GM18526 (cell line): ENCODE measurements around the gene SUFU.

Source experiments
- POLR2A ChIP-seq: IDR thresholded peaks from 3 replicates; pipeline ENCODE4 v1.6.1; 2011; ENCODE audit not compliant: insufficient read length; ENCODE audit errors: extremely low read depth

Gene SUFU

GRCh38 chr10:102523250-102524029, 19.7 kb downstream of the SUFU start:
- TF ChIP-seq POLR2A = no peak

DNA sequence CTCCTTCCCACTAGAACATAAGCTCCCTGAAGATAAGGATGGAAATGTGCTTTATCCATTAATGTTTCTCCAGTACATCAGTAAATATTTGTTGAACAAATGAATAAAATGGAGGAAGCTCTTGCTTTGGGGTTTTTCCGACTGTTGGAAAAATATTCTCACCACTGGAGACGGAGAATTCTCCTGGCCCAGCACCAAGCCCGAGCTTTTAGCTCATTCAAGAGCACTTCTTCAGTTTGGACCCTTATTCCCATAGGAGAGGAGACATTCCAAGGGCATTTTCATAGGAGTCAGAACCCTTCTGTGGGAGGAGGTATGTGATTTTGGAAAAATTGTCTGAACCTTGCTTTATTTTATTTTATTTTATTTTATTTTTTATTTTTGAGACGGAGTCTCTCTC, 21.0 kb downstream of the SUFU start:
- TF ChIP-seq POLR2A = no peak

DNA sequence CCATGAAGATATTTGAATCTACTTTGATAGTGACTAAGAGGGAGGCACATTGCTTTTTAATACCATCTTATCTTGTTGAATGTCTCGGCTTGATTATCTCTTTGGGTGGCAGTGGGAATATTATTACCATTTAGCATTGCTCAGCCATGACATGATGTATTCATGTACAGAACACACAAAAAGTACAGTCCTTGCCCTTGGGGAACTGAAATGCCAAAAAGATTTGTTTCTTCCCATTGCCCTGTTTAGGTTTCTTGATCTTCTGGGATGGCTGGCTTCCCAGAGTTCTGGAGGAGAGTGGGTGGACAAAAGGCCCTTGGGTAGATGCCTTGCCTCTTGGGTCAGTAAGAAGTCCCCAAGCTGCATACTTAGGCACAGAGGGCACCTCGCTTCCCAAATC, 23.8 kb downstream of the SUFU start:
- no peak for TF ChIP-seq POLR2A

DNA sequence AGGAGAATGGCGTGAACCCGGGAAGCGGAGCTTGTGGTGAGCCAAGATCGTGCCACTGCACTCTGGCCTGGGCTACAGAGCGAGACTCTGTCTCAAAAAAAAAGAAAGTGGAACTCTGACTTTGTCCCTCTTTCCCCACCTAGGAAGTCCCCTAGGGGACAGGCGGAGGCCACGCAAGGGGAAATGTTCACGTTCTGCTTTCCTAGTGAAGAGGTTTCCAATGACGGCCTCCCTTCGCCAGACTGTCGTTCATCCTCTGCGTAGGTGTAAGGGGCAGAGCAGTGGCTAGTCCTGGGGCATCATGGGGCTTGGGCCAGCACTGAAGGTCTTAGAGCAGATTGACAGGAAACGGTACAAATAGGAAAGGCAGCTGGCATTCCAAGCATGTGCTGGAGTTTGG, 30.6 kb downstream of the SUFU start:
- no peak for TF ChIP-seq POLR2A

DNA sequence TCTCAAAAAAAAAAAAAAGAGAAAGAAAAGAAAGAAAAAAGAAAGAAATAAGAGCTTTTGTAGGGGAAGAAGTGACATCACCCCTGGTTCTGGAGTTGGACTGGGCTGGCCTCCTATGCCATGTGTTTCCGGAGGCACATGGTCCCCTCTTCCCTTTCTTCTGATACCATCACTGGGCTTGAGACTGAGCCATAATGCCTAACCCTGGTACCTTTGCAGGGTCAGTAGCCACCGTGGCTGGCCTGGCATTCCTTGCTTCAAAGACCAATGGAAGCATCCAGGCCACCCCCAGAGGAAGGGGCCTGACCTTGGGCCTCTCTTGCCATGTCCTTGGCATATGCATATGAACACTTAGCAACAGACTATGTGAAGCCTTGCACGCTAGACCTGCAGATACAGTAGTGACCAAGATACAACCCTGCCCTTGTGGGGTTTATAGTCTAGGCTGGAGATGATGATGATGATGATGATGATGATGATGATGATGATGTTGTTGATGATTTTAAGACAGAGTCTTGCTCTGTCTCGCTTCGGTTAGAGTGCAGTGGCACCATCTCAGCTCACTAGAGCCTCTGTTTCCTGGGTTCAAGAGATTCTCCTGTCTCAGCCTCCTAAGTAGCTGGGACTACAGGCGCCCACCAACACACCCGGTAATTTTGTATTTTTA, 31.8 kb downstream of the SUFU start:
- no peak for TF ChIP-seq POLR2A

DNA sequence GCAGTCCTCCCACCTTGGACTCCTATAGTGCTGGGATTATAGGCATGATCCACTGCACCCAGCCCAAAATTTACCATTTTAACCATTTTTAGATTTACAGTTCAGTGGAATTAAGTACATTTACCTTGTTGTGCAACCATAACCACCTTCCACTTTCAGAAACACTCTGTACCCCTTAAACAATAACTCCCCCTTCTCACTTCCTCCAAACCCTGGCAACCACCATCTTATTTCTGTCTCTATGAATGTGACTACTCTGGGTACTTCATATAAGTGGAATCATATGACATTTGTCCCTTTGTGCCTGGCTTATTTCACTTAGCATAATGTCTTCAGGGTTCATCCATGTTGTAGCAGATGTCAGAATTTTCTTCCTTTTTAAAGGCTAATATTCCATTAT, 33.6 kb downstream of the SUFU start:
- TF ChIP-seq POLR2A = no peak

GRCh38 chr10:102537948-102538347, 34.2 kb downstream of the SUFU start:
- TF ChIP-seq POLR2A = no peak

DNA sequence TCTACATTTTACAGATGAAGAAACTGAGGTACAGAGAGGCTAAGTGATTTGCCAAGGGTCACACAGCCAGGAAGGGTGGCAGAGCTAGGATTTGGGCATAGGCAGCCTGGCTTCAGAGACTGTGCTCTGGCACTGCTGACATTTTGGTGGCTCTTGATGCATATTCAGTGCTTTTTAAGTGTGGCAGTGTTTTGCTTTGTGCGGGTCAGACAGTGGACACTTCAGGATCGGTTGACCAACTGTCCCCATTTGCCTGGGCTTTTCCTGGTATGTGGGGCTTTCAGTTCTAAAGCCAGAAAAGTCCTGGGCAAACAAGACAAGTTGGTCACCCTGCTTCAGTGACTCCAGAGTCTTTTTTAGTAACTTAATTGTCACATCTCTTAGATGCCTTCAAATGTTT, 35.0 kb downstream of the SUFU start:
- no peak for TF ChIP-seq POLR2A

DNA sequence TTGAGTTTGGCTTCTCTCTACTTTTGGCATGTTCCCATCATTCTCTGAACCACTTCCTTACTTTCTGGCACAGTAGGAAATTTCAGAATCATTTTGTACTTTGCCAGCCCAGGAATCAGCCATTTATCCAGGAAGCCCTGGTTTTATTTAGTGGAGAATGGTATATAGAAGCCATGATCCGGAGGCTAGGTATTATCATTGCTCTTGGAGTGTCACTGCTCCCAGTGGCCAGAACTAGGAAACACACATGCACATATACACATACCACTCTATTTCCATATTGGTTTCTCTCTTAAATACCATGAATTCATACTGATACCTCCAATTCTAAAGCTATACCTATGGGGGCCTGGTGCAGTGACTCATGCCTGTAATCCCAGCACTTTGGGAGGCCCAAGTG, 36.3 kb downstream of the SUFU start:
- no peak for TF ChIP-seq POLR2A

GRCh38 chr10:102542800-102543418, 39.1 kb downstream of the SUFU start:
- TF ChIP-seq POLR2A = no peak

- no peak for TF ChIP-seq POLR2A
Observed at GRCh38 chr10:102545265-102545871, 41.6 kb downstream of the SUFU start.

DNA sequence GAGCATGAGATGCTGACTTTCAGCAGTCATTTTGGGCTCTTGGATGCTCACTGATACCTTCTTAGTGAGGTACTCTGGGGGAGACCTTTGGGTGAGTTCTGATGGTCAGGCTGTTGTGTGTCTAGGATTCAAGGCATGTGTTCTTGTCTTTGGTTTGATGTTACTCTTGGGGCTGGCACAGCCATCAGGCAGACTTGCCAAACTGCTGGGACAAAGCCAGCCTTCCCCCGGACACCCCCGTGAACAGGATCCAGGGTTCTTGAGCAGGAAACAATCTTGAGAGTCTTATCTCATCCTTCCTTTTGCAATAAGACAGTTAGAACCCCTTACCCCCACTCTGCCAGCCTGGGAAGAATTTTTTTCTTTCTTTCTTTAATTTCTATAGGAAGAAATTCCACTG, 42.2 kb downstream of the SUFU start:
- no peak for TF ChIP-seq POLR2A

DNA sequence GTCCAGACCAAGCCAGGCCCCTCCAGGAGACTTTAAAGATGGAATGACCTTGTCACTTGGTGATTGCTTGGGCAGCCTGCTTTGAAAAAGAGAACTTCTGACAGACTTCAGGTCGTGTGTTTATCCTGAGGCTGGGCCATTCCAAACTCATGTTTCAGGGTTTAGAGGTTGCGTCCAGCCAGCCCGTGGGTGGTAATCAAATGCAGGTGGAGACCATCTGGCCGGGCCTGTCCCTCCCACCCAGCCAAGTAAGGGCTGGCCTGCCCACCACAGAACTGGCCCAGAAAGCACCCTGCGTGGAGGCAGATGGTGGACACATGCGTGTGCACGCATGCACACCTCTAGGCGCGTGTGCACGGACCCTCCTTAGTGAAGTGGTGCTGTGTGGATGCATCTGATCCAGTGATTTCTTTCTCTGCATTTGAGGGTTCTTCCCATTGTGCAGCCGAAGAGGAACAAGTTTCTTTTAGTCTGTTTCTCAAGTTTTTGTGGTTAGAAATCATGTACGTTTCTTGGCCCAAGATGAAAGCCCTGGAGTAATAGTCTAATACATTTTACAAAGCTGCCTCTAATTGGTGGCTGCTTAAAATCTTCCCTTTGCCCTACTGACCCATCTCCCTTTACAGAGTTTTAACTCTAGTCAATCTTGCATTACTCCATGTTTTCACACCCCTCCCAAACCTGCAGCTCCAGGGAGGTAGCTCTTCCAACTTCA, 43.0 kb downstream of the SUFU start:
- no peak for TF ChIP-seq POLR2A

GRCh38 chr10:102549549-102549948, 45.8 kb downstream of the SUFU start:
- no peak for TF ChIP-seq POLR2A

- TF ChIP-seq POLR2A = no peak
Observed at GRCh38 chr10:102550636-102551210, 47.0 kb downstream of the SUFU start.
